Activated CD8-positive, alpha-beta memory T cell treated with anti-CD3 and anti-CD28 coated beads for 48 hours (primary cell): ENCODE data around the gene CHD3.
"Not testable (repeated sequence)": the region's sequence is repeated elsewhere in the genome, so short reads cannot be mapped to it uniquely, and the experiment has no call there.

Source experiments
- DNase-seq, 3 experiments: peaks; one replicate each; pipeline ENCODE4 v3.0.0-alpha.2; 2020; ENCODE audit warnings: low read depth in 2 of 3, low spot score in 2 of 3

CHD3 gene

DNA sequence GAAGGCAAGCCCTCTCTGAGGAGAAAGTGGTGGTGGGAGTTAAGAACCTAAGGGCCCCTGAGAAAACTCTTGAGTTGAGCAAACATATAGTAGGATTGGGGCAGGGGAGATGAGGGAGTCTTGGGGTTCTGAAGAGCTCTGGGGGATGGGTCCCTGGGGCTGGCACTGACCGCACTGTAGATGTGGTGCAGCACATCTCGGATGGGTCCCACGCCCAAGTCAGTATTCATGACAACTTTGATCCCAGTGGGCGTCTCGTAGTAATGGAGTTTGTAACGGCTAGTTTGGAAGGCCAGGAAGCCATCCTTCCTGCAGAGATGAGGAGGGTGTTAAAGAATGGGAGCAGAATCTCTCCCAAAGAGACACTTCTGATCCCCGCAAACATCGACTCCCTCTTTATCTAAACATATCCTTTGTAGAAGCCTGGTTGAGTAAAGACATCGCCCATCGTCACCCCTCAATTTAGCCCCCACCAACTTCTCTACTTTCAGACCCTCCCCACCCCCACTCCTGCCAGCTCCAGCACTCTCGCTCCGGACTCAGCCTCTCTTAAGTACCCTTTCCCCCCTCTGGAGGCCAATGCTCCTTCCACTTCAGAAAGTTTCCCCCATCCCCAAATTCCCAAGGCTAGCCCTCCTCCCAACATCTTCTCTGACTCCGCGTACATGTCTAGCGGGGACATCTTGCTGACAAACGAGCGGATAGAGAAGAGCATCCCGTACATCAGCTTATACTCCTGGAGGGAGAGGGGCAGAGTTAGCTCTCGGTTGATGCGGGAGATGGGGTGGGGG is 42.4 kb downstream of the CHD3 start:
- DNase-seq = no peak

DNA sequence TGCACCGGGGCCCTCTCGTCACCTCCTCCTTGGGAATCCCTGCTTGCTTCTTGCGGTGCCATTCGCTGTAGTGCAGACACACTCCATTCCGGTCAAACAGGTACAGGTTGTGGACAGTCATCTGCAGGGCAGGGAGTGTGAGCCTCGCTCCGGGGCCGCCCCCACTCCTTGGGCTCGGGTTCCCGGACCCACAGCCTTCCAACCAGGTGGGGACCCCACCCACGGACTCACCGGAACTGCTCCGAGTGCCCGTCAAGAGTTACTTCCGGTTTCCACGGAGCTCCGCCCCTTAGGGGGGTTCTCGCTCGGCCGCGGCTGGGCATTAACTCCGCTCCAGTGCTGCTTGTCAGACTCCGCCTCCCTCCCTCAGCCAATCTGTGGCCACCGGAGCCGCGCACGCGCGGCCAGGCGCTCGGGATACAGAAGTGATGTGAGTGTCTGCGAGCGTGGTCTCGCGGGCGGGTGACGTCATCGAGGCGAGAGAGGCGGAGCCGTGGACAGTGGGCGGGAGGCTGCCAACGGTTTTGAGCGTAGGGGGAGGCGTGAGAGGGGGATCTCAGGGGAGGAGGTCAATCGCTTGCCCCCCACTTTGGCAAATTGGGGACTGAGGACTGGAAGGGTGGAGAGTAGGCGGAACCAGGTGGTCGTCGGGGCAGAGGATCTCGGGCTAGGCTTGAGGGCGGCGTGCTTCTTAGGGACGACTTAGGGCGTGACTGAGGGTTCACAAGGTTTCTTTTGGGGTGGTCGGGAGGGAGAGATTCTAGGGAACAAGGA is 43.3 kb downstream of the CHD3 start, which contains the start of the genes CNTROB and TRAPPC1:
TSS of gene CNTROB (plus strand) at position 498 of the 774 bp plus-strand sequence. CDS start 874 bp downstream, outside the sequence.
TSS of gene TRAPPC1 (minus strand) at position 238 of the 774 bp plus-strand sequence. CDS start at position 121, 117 bp downstream.
- peak; percentile 98 to 99 (median 98) for DNase-seq

DNA sequence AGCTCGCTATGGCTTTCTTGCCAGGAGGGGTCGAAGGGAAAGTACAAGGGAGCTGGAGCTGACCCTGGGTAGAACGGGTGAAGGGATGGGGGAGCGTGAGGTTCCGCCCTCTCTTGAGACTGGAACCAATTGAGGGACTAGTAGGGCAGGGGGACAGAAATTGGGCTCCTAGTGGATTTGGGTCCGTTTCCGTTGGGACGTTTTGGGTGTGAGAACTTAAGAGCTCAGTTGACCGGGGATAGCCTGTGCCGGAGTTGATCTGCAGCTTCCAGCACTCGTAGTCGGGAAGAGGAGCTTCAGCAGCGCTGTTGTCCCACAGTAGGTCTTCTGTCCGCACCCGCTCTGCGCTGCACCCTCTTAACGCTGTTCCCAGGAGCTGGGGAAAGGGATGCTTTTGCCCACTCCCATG is 43.9 kb downstream of the CHD3 start:
- DNase-seq = no peak

DNA sequence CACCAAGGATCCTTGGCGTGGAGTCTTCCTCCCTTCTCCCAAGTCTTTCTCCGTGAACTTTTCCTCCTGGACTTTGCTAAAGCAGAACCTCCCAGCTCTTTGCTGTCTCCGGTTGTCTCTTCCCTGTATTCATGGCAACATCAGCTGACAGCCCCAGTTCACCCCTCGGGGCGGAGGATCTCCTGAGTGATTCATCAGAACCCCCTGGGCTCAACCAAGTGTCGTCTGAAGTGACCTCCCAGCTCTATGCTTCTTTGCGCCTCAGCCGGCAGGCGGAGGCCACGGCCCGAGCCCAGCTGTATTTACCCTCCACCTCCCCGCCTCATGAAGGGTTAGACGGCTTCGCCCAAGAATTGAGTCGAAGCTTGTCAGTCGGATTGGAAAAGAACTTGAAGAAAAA is 44.4 kb downstream of the CHD3 start:
- no peak for DNase-seq

DNA sequence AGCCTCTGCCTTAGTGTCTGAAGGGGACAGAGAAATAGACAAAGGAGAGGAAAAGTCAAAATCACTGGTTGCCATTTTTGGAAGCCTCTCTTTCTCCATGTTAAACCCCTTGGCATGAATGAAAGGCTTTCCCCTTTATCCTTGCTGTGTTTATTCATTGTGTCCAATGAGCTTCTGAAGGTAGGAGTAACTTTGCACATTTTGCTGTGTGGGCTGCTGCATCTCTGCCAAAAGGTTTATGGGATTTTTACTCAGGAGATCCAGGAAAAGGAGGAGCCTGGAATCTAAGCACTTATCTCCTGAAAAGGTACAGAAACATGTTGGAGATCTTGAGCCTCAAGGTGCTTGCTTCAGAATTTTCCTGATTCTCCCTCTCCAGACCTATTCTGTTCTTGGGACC is 47.3 kb downstream of the CHD3 start:
- no peak for DNase-seq

DNA sequence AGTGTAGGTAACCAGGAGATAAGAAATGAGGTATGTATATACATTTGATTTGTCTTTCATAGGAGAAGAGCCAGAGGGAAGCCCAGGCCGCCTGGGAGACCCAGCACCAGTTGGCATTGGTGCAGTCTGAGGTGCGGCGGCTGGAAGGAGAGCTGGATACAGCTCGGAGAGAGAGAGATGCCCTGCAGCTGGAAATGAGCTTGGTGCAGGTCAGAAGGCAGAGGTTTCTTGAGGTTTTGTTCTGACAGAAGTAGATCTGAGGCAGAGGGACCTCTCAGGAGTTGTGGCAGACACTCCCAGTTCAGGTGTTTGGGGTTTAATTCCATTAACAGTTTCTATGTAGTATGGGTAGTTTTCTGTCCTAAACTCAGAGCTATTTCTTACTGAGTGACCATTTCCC is 51.4 kb downstream of the CHD3 start:
- DNase-seq = no peak

DNA sequence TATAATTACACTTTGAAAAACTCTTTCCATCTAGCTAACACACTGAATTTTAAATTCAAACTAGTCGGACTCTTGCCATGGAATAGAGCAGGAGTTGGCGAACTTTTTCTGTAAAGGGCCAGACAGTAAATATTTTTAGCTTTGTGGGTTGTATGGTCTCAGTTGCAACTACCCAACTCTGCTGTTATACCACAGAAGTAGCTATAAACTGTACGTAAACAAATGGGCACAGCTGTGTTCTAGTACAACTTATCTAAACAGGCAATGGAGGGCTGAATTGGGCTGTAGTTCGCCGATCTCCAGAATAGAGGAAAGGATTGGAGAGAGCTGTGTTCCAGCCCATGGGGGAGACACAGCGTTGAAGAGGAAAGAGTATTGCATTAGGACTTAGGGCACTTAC is 52.2 kb downstream of the CHD3 start:
- no peak for DNase-seq

DNA sequence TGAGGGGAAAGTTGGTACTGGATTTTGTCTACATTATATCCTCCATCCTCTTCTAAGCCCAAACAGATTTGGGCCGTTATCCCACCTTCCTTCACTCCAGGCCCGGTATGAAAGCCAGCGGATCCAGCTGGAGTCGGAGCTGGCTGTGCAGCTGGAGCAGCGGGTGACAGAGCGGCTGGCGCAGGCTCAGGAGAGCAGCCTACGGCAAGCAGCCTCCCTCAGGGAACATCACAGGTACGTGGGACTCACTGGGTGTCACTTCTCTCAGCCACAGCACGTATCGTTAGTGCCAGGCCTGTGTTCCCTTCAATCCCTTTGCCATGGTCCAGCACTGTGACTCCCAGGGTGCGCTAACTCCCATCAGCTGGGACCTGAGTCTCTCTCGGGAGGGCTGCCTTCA is 54.7 kb downstream of the CHD3 start:
- DNase-seq = no peak

DNA sequence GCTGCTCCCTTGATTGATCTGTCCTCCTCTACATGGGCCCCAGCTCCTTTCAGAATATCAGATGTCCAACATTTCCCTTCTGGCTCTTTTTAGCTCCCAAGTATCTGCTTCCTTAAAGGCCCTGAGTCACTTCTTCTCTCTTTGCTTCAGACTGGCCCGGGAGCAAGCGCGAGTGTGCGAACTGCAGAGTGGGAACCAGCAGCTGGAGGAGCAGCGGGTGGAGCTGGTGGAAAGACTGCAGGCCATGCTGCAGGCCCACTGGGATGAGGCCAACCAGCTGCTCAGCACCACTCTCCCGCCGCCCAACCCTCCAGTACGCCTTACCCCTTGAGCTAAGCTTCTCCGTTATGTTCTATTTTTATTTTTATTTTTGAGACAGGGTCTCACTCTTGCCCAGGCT is 55.7 kb downstream of the CHD3 start:
- no peak for DNase-seq

DNA sequence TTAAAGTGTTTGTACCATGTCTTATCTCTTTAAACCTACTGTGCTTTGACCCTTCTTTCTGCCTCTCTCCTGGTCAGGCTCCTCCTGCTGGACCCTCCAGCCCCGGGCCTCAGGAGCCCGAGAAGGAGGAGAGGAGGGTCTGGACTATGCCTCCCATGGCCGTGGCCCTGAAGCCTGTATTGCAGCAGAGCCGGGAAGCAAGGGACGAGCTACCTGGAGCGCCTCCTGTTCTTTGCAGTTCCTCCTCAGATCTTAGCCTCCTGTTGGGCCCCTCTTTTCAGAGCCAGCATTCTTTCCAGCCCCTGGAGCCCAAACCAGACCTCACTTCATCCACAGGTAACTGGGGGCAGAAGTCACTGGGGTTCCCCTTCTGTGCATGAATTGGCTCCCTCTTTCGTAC is 57.1 kb downstream of the CHD3 start:
- DNase-seq = no peak

DNA sequence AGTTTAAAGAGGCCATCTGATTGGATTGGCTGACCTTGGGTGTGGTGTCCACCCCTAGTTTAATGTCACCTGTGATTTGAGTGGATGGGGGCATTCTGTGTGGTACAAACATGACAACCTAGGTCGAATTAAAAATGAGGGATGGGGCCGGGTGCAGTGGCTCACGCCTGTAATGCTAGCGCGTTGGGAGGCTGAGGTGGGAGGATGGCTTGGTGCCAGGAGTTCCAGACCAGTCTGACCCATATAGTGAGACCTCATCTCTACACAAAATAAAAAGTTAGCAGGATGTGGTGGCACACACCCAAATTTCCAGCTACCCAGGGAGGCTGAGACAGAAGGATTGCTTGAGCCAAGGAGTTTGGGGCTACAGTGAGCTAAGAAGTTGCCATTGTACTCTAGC is 57.9 kb downstream of the CHD3 start:
- no peak for DNase-seq

DNA sequence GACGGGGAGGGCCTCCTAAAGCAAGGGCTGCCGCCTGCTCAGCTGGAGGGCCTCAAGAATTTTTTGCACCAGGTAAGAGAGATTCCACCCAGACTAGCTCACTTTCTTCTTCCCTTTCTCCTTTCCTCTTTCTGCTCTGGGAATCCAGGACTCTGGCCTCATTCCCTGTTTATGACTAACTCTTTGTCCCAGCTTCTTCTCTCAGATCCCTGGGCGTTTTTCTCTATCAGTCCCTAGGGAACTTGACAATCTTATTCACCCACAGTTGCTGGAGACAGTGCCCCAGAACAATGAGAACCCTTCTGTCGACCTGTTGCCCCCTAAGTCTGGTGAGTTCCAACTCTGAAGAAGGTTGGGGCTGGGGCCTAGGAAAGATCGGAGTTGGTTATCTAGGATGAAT is 59.1 kb downstream of the CHD3 start:
- DNase-seq = no peak

DNA sequence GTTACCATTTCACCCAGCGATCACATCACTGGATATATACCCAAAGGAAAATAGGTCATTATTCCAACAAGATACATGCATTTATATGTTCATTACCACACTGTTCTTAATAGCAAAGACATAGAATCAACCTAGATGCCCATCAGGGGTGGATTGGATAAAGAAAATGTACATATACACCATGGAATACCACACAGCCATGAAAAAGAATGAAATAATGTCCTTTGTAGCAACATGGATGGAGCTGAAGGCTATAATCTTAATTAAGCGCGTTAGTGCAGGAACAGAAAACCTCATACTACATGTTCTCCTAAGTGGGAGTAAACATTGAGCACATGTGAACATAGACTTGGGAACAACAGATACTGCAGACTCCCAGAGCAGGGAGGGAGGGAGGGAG is 62.0 kb downstream of the CHD3 start:
- no peak for DNase-seq

DNA sequence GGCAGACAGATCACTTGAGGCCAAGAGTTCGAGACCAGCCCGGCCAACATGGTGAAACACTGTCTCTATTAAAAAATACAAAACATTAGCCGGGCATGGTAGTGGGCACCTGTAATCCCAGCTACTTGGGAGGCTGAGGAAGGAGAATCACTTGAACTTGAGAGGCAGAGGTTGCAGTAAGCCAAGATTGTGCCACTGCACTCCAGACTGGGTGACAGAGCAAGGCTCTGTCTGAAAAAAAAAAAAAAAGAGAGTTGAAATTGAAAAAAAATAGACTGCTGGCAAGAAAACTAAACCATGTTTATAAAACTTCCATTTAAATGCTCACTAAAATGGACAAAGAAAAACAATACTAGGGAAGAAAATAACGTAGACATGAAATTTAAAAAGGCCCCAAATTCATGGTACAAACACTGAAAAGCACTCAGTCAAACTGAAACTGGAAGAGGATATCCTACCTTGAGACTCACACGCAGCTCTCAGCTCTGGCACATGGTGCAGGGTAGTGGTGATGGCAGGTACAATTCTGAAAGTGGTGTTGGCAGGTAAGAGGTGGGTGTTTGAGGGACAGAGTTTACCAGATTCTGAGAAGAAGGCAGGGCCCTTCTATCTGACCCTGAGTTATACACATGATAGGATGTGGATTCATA is 62.7 kb downstream of the CHD3 start:
- DNase-seq = peak in 1 of 3 experiments; percentile 13

DNA sequence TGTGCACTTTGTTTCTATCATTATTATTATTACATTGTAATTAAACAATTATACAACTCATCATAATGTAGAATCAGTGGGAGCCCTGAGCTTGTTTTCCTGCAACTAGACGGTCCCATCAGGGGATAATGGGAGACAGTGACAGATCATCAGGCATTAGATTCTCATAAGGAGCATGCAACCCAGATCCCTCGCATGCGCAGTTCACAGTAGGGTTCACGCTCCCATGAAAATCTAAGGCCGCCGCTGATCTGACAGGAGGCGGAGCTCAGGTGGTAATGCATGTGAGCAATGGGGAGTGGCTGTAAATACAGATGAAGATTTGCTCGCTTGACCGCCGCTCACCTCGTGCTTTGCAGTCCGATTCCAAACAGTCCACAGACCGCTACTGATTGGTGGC is 64.7 kb downstream of the CHD3 start:
- DNase-seq = not testable (repeated sequence)

DNA sequence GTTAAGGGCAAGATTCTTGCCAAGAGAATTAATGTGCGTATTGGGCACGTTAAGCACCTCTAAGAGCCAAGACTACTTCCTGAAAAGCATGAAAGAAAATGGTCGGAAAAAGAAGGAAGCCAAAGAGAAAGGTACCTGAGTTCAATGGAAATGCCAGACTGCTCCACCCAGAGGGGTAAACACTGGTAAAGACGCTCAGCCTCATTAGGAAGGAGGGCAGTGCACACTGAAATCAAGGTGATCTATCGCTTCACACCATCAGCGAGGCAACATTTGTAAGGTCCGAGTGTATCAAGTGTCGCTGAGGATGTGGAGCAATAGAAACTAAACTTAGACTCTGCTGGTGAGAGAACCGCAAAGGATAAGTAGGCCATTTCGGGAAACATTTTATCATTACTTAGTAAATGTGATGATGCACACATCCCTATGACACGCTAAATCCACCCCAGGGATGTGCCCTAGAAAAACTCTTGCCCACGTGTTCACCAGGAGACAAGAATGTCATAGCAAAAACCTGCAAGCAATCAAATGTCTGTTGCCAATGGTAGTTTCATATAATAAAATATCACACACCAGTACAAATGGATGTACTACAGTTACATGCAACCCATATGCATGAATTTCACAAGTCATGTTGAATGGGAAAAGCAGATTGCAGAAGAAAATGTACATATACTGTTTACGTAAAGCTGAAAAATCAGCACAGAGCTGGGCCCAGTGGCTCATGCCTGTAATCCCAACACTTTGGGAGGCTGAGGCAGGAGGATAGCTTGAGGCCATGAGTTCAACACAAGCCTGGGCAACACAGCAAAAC is 67.0 kb downstream of the CHD3 start:
- DNase-seq = no peak

DNA sequence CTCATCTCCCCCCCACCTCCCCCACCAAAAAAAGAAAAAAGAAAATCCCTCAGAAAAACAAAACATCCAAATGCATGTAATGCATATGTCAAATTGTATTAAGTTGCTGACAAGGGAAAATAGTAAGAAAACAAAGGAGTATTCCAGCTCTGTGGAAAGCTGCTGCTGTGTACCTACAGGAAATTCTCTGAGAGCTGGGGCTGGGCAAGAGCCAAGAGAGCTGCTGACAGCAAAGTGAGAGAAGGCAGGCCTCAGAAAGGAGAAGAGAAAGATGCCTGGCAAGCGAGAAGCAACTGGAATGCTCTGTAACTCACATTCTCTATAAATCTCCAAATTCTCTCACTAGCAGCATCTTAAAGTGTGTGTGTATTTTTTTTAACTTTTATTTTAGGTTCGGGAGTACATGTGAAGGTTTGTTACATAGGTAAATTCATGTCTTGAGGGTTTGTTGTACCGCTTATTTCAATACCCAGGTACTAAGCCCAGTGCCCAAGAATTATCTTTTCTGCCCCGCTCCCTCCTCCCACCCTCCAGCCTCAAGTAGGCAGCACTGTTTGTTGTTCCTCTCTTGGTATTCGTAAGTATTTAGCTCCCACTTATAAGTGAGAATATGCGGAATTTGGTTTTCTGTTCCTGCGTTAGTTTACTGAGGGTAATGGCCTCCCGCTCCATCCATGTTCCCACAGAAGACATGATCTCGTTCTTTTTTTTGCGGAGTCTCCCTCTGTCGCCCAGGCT is 67.8 kb downstream of the CHD3 start:
- DNase-seq = no peak

DNA sequence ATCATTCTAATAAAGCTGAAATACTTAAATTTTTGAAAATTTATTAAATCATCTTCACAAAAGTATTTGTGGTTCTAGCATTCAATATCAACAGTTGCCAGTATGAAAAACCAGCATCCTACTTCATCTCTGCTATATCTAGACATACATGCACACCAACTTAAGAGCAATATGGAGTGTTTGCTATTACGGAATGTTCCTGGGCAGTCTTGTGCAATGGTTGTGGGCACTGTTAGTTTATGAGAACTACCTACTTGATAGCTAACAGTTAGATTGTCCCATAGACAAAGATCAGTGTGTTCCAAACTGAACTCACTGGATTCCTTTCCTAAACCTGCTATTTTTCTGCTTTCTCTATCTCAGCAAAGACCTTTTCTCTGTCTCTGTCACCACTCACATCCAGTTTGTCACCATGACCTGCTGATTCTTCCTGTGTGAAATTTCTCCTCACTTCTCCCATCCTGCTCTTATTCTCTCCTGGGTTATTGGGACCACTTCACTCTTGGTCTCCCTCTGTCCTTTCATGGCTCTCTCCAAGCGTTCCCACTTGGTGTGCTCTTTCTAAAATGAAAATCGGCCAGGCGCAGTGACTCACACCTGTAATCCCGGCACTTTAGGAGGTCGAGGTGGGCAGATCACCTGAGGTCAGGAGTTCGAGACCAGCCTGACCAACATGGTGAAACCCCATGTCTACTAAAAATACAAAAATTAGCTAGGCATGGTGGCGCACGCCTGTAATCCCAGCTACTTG is 71.1 kb downstream of the CHD3 start:
- DNase-seq = no peak

DNA sequence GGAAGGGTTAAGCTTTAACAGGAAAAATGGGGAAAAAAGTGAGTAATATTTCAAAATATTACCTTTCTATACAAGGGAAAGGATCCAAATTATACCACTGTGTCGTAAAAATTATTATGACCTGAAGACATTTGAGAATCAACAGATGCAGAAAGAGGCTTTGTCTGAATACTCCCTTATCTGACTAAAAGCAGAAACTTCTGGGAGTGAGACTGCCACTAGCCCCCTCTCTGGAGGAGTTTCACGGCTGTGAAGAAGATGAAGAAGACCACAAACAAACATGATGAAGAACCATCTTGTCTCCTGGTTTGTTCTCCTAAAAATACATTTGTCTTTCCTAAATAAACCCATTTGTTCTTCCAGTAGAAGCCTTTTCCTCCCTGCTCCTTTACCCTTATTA is 72.8 kb downstream of the CHD3 start:
- no peak for DNase-seq
